ENCODE data around the gene TOMM34. TPM values are rescaled to one million over a fixed set of nuclear protein-coding genes. Genes with fewer than 3 reads are reported as not detected.

The TOMM34 gene
- total and polyA plus RNA-seq, 2 experiments from 2014 or later: 32.0 to 50.0 TPM

GRCh38 chr20:44941120-44941691 lies 19.0 kb downstream of the TOMM34 start:
- Histone ChIP-seq H3K79me2 (no peaks in the 10 kb centered on the region), H3K9me3 (ENCODE audit: low read depth) (no peaks in the 10 kb centered on the region), H3K27ac (no peak overlapping the region), H3K4me3 (no peak overlapping the region), H3K4me1 (ENCODE audit: insufficient read depth) (no peaks in the 10 kb centered on the region), H2AFZ (no peak overlapping the region), H3K27me3 (no peaks in the 10 kb centered on the region), H3K36me3 (replicated peaks; ENCODE audit: insufficient read depth, low read depth) (no peaks in the 10 kb centered on the region), H3K9me2 (replicated peaks; ENCODE audit: insufficient read depth) (no peaks in the 10 kb centered on the region), H3K4me2 (no peak overlapping the region), H4K20me1 (ENCODE audit: insufficient read depth, poor library complexity, severe bottlenecking) (no peaks in the 10 kb centered on the region)
- TF ChIP-seq EZH2phosphoT487 (IDR thresholded peaks at IDR 0.05; ENCODE audit: low read depth, severe bottlenecking, unreplicated experiment) (no peak), EZH2 (IDR thresholded peaks at IDR 0.05; ENCODE audit: borderline replicate concordance) (no peak)
- TF ChIP-seq, protein P1, sequence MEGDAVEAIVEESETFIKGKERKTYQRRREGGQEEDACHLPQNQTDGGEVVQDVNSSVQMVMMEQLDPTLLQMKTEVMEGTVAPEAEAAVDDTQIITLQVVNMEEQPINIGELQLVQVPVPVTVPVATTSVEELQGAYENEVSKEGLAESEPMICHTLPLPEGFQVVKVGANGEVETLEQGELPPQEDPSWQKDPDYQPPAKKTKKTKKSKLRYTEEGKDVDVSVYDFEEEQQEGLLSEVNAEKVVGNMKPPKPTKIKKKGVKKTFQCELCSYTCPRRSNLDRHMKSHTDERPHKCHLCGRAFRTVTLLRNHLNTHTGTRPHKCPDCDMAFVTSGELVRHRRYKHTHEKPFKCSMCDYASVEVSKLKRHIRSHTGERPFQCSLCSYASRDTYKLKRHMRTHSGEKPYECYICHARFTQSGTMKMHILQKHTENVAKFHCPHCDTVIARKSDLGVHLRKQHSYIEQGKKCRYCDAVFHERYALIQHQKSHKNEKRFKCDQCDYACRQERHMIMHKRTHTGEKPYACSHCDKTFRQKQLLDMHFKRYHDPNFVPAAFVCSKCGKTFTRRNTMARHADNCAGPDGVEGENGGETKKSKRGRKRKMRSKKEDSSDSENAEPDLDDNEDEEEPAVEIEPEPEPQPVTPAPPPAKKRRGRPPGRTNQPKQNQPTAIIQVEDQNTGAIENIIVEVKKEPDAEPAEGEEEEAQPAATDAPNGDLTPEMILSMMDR (IDR thresholded peaks at IDR 0.05; ENCODE audit: poor library complexity): no peak
- 86% methylated on average over 7 of the region's 7 CpGs for WGBS (ENCODE audit: low lambda C conversion rate, missing lambda C conversion rate)
- no peak for DNase-seq (ENCODE audit: low spot score)

GRCh38 chr20:44938637-44939036 lies 21.6 kb downstream of the TOMM34 start:
- H3K79me2 ChIP-seq: no peaks in the 10 kb centered on the region

GRCh38 chr20:44936510-44936909 lies 23.7 kb downstream of the TOMM34 start:
- Histone ChIP-seq H3K27ac (no peak overlapping the region), H3K4me1 (ENCODE audit: insufficient read depth) (no peaks in the 10 kb centered on the region), H3K9me3 (ENCODE audit: low read depth) (no peaks in the 10 kb centered on the region), H3K4me3 (no peak overlapping the region), H4K20me1 (ENCODE audit: insufficient read depth, poor library complexity, severe bottlenecking) (no peaks in the 10 kb centered on the region), H3K27me3 (no peaks in the 10 kb centered on the region), H3K36me3 (replicated peaks; ENCODE audit: insufficient read depth, low read depth) (no peaks in the 10 kb centered on the region), H3K9me2 (replicated peaks; ENCODE audit: insufficient read depth) (no peaks in the 10 kb centered on the region), H2AFZ (no peak overlapping the region), H3K4me2 (no peak overlapping the region), H3K79me2 (no peaks in the 10 kb centered on the region)
- TF ChIP-seq EZH2 (IDR thresholded peaks at IDR 0.05; ENCODE audit: borderline replicate concordance): no peak
- TF ChIP-seq, protein P1 (IDR thresholded peaks at IDR 0.05; ENCODE audit: poor library complexity): no peak
- no peak for TF ChIP-seq EZH2phosphoT487 (IDR thresholded peaks at IDR 0.05; ENCODE audit: low read depth, severe bottlenecking, unreplicated experiment)
- 97% methylated on average over 10 of the region's 10 CpGs for WGBS (ENCODE audit: low lambda C conversion rate, missing lambda C conversion rate)
- DNase-seq (ENCODE audit: low spot score): no peak

More at GRCh38 chr20:44938637-44939036, 21.6 kb downstream of the TOMM34 start:
- DNase-seq (ENCODE audit: low spot score): no peak
- Histone ChIP-seq H3K27me3 (no peaks in the 10 kb centered on the region), H3K4me2 (no peak overlapping the region), H3K36me3 (replicated peaks; ENCODE audit: insufficient read depth, low read depth) (no peaks in the 10 kb centered on the region), H4K20me1 (ENCODE audit: insufficient read depth, poor library complexity, severe bottlenecking) (no peaks in the 10 kb centered on the region), H3K27ac (no peak overlapping the region), H3K4me1 (ENCODE audit: insufficient read depth) (no peaks in the 10 kb centered on the region), H3K9me3 (ENCODE audit: low read depth) (no peaks in the 10 kb centered on the region), H3K4me3 (no peak overlapping the region), H2AFZ (no peak overlapping the region), H3K9me2 (replicated peaks; ENCODE audit: insufficient read depth) (no peaks in the 10 kb centered on the region)
- WGBS (ENCODE audit: low lambda C conversion rate, missing lambda C conversion rate): 90% methylated on average over 9 of the region's 9 CpGs
- TF ChIP-seq EZH2 (IDR thresholded peaks at IDR 0.05; ENCODE audit: borderline replicate concordance) (no peak), EZH2phosphoT487 (IDR thresholded peaks at IDR 0.05; ENCODE audit: low read depth, severe bottlenecking, unreplicated experiment) (no peak)
- TF ChIP-seq, protein P1 (IDR thresholded peaks at IDR 0.05; ENCODE audit: poor library complexity): no peak
